Mucosa of descending colon (tissue), 3 donors: ENCODE measurements around the gene TMEM114. TPM values are rescaled to one million over a fixed set of nuclear protein-coding genes. Genes with fewer than 3 reads are reported as not detected.

Source experiments
- ATAC-seq: fragments of 200-7000 bp; cut with Tn5 transposase; one replicate; pipeline ENCODE4 v1.9.1; 2020; ENCODE audit warnings: mild to moderate bottlenecking, moderate library complexity
- DNase-seq, 3 donors: peaks; one replicate each; pipeline ENCODE4 v3.0.0-alpha.2; 2020
- H3K36me3 ChIP-seq: fragments of 200-600 bp; one replicate; pipeline ENCODE4 v1.8.0; 2021; ENCODE audit warnings: low read depth, mild to moderate bottlenecking
- H3K4me1 ChIP-seq: fragments of 200-600 bp; one replicate; pipeline ENCODE4 v1.8.0; 2021; ENCODE audit warnings: low read depth, mild to moderate bottlenecking
- H3K4me3 ChIP-seq: fragments of 200-600 bp; one replicate; pipeline ENCODE4 v1.8.0; 2021; ENCODE audit warnings: mild to moderate bottlenecking
- H3K9me3 ChIP-seq: fragments of 200-600 bp; one replicate; pipeline ENCODE4 v1.8.0; 2021; ENCODE audit warnings: mild to moderate bottlenecking
- CTCF ChIP-seq: fragments of 200-600 bp; IDR thresholded peaks from one replicate; pipeline ENCODE4 v1.8.0; 2022; ENCODE audit warnings: antibody characterized with exemption, mild to moderate bottlenecking
- intact Hi-C, 2 donors: fragments of 100-400 bp; cut with DNase I in 1 of 2; cut with micrococcal nuclease in 1 of 2; formaldehyde crosslinking; loops; one replicate each; pipeline versions ENCODE4 v1.11.0 to v1.11.1; 2022; cut with DNase I, micrococcal nuclease
- total RNA-seq, 3 donors: library from RNA; stranded (reverse); fragmentation: NEBNext Ultra II Directional in 2 of 3; extraction: Animal tissue kit (Norgen Biotek cat#: 25700) in 2 of 3; gene quantifications; one replicate each; pipeline versions ENCODE4 v1.2.1 to v1.2.4, GENCODE V29; 2021 to 2023
- donor health status: DM: no; HTN: no; CAD: no; lungs with moderate emphysema.
- donor health status: DM: no; HTN: no; CAD: no.
- donor health status: DM: no; HTN: yes; CAD: no.

Gene TMEM114
- total RNA-seq, 3 donors from 2014 or later, result 0.60 TPM; not detected in 2

DNA sequence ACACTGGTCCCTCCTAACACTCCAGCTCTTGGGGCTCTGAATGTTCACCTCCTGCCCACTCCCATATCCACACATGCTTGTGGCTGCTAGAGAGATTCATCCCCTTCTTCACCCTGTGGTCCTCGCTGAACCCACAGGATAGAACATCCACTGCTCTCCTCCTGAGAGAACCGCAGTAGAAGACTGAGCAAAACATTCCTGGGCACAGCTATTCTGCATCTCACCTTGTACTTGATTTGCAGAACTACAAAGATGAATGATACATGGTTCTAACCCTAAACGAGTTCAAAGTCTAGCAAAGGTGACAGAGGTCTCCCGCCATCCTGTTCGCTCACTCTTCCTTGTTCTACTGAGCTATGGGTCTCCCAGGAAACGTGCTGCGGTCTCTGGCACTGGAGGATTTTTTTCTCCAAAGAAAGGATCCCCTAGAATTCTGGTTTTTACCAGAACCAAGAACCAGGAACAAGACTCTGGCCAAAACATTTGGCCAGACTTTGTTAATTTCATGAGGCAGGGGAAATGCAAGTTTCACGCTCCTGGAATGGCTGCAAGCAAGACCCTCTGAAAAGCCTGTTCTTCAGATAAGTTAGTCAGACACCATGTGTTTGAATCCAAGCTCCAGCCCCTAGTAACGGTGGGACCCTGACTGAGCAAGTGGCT is 39.5 kb downstream of the TMEM114 start:
- Histone ChIP-seq H3K36me3 (no peaks in the 10 kb centered on the region), H3K4me3 (no peak overlapping the region), H3K9me3 (no peaks in the 10 kb centered on the region), H3K4me1 (peaks cover 22% of the 10 kb centered on the region)
- ATAC-seq (peak; percentile 45), DNase-seq (peak in 1 of 3 donors; percentile 54)
- intact Hi-C loops, result no loop called here
- no peak for TF ChIP-seq CTCF

- Histone ChIP-seq H3K36me3 (no peaks in the 10 kb centered on the region), H3K4me1 (peaks cover 22% of the 10 kb centered on the region), H3K4me3 (no peak overlapping the region), H3K9me3 (no peaks in the 10 kb centered on the region)
- ATAC-seq, result no peak
- no peak for DNase-seq
- TF ChIP-seq CTCF, result no peak
- intact Hi-C loops, result no loop called here
These were observed 40.4 kb downstream of the TMEM114 start for GRCh38 chr16:8549843-8550412.

DNA sequence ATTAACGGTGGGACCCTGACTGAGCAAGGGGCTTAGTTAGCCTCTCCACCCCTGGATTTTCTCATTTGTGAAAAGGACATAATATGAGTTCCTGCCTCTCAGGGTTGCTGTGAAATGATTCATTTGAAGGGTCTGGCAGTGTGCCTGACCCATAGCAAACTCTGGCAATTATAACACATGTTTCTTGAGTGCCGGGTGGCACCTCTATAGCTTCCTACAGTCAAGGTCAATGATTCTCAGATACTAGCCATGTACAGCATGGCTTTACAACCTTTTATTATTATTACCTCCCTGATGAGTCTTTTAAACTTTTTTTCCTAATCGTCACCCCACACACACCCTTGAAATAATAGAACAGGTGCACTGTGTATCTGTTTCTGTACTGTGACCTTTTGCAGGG is 42.1 kb downstream of the TMEM114 start:
- no peak for TF ChIP-seq CTCF
- peak in 1 of 3 donors; percentile 82 for DNase-seq

GRCh38 chr16:8547762-8548161 is 42.5 kb downstream of the TMEM114 start:
- TF ChIP-seq CTCF, result no peak
- Histone ChIP-seq H3K4me3 (no peak overlapping the region), H3K9me3 (no peaks in the 10 kb centered on the region), H3K36me3 (no peaks in the 10 kb centered on the region), H3K4me1 (peaks cover 22% of the 10 kb centered on the region)
- intact Hi-C loops, result no loop called here
- ATAC-seq (no peak), DNase-seq (no peak)

More for the DNA sequence above, 42.1 kb downstream of the TMEM114 start:
- intact Hi-C loops, result no loop called here
- no peaks in the 10 kb centered on the region for H3K9me3 ChIP-seq
- H3K4me3 ChIP-seq, result no peak overlapping the region
- H3K36me3 ChIP-seq, result no peaks in the 10 kb centered on the region
- ATAC-seq, result peak; percentile 93
- H3K4me1 ChIP-seq, result peaks cover 22% of the 10 kb centered on the region

DNA sequence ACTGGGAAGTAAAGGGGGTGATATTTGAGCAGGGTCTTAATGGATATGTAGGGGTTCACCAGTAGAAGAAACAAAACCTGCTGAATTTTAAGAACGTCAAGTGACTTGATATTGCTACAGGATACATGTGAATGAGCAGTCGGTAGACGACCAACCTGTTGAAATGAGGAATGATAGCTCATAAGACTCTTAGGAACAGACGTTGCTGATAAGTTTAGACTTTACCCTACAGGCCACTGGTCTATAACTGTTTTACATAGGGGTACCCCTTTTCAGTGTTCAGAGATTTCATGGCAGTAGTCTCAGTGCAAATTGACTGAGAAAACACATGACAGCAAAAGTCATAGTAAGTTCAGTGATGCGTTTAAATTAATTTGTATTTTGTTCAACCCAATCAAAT is 45.9 kb downstream of the TMEM114 start:
- ATAC-seq, result no peak
- no peak for DNase-seq
- no peak for TF ChIP-seq CTCF
- intact Hi-C loops, result no loop called here
- Histone ChIP-seq H3K4me1 (peaks cover 22% of the 10 kb centered on the region), H3K9me3 (no peaks in the 10 kb centered on the region), H3K4me3 (no peak overlapping the region), H3K36me3 (no peaks in the 10 kb centered on the region)
